ENCODE measurements around the gene ASTN2. TPM values are rescaled to one million over a fixed set of nuclear protein-coding genes. Genes with fewer than 3 reads are reported as not detected.
"Not testable (repeated sequence)": the region's sequence is repeated elsewhere in the genome, so short reads cannot be mapped to it uniquely, and the experiment has no call there.

The ASTN2 gene
- total RNA-seq, 2 experiments from 2014 or later = 1.7 to 4.2 TPM

DNA sequence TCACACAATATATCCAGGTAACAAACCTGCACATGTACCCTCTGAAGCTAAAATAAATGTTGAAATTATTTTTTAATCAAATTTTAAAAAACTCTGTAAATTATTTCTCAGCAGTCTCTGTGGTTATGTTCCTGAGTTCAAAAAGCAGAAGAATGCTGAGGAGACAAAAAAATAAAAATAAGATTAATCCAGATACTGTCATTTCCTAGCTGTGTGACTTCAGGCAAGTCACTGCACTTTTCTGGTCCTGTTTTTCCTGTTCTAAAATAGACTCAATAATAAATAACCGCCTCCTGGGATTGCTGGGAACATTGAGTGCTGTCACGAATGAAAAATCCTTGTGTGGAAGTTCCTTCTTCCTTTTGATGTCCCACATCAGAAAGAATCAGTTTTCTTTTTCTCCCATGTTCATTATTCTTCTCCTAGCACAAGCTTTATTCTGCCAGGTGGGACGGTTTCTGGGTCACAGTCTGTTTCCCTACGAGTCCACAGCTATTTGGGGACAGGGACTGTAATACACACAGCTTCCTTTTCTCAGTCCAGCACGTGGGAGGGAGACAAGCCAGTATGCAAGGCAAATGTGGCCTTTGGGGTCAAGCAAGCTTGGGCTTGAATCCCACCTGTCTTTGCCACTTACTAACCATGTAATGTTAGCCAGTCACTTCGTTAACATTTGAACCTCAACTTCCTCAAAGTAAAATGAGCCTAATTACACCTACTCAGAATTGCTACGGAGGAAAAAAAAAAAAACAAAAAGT, 570.8 kb downstream of the ASTN2 start:
- no peak overlapping the region for H3K27ac ChIP-seq (ENCODE audit: low read depth, low read length, poor library complexity, severe bottlenecking)
- H3K4me2 ChIP-seq (ENCODE audit: low read length) = no peak overlapping the region
- no peaks in the 10 kb centered on the region for H3K36me3 ChIP-seq (ENCODE audit: insufficient read depth, low read length)
- intact Hi-C loops (cut with micrococcal nuclease; ENCODE audit: unreplicated experiment) = no loop called here
- ChIA-PET CTCF (ENCODE audit: unreplicated experiment) (no interaction called here), POLR2A (interaction anchor here (0.7 kb wide), 2 partner anchors 91 to 116 kb away, joined by 3 to 4 read pairs; no protein-coding TSS in a partner anchor)
- no peaks in the 10 kb centered on the region for H3K9me3 ChIP-seq (ENCODE audit: low read length)
- no peaks in the 10 kb centered on the region for H4K20me1 ChIP-seq (ENCODE audit: insufficient read depth, low read length)
- no peak for DNase-seq (ENCODE audit: low spot score)
- H2AFZ ChIP-seq (ENCODE audit: low read length) = no peak overlapping the region
- H3K79me2 ChIP-seq (ENCODE audit: insufficient read depth, low read depth, low read length) = no peaks in the 10 kb centered on the region
- no peak overlapping the region for H3K4me3 ChIP-seq (ENCODE audit: low read depth, low read length, poor library complexity, severe bottlenecking)
- no peaks in the 10 kb centered on the region for H3K4me1 ChIP-seq (ENCODE audit: insufficient read depth, low read length, poor library complexity, severe bottlenecking)
- H3K9me2 ChIP-seq (ENCODE audit: insufficient read depth, low read length) = no peaks in the 10 kb centered on the region
- TF ChIP-seq EZH2phosphoT487 (IDR thresholded peaks at IDR 0.05; ENCODE audit: borderline replicate concordance, low read depth, low read length) = no peak
- TF ChIP-seq, protein P1, sequence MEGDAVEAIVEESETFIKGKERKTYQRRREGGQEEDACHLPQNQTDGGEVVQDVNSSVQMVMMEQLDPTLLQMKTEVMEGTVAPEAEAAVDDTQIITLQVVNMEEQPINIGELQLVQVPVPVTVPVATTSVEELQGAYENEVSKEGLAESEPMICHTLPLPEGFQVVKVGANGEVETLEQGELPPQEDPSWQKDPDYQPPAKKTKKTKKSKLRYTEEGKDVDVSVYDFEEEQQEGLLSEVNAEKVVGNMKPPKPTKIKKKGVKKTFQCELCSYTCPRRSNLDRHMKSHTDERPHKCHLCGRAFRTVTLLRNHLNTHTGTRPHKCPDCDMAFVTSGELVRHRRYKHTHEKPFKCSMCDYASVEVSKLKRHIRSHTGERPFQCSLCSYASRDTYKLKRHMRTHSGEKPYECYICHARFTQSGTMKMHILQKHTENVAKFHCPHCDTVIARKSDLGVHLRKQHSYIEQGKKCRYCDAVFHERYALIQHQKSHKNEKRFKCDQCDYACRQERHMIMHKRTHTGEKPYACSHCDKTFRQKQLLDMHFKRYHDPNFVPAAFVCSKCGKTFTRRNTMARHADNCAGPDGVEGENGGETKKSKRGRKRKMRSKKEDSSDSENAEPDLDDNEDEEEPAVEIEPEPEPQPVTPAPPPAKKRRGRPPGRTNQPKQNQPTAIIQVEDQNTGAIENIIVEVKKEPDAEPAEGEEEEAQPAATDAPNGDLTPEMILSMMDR (conservative IDR thresholded peaks at IDR 0.05; ENCODE audit: low read length) = no peak
- no TSS peak for BruUV-seq (replicated peaks)

DNA sequence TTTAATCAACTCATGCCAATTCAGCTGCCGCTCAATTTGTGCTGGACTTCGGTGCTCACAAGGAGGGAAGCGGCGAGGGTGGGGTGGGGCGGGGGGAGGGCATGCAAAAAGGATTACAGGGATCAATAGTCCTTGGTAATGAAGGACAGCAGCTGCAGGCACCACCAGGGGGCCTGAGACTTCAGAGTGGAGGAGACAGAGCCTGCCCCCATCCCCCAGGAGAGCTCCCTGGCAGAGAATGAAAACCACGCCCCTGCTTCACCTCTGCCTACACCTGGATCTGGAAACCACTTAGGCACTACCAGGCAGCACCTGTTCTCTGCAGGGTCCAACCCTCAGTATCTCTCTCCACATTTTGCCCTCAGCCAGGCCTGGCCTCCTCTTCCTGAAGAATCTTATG, 572.2 kb downstream of the ASTN2 start:
- TF ChIP-seq, protein P1 (conservative IDR thresholded peaks at IDR 0.05; ENCODE audit: low read length) = no peak
- no peak for TF ChIP-seq EZH2phosphoT487 (IDR thresholded peaks at IDR 0.05; ENCODE audit: borderline replicate concordance, low read depth, low read length)
- no peaks in the 10 kb centered on the region for H3K79me2 ChIP-seq (ENCODE audit: insufficient read depth, low read depth, low read length)
- CTCF ChIA-PET (ENCODE audit: unreplicated experiment) = no interaction called here
- no peaks in the 10 kb centered on the region for H3K36me3 ChIP-seq (ENCODE audit: insufficient read depth, low read length)
- H3K9me3 ChIP-seq (ENCODE audit: low read length) = no peaks in the 10 kb centered on the region
- no peak for DNase-seq (ENCODE audit: low spot score)
- H3K9me2 ChIP-seq (ENCODE audit: insufficient read depth, low read length) = no peaks in the 10 kb centered on the region
- no peaks in the 10 kb centered on the region for H3K4me1 ChIP-seq (ENCODE audit: insufficient read depth, low read length, poor library complexity, severe bottlenecking)
- no peak overlapping the region for H2AFZ ChIP-seq (ENCODE audit: low read length)
- POLR2A ChIA-PET = interaction anchor here (0.6 kb wide), 1 partner anchor 81 kb away, joined by 3 read pairs; no protein-coding TSS in a partner anchor
- no peak overlapping the region for H3K4me3 ChIP-seq (ENCODE audit: low read depth, low read length, poor library complexity, severe bottlenecking)
- no peaks in the 10 kb centered on the region for H4K20me1 ChIP-seq (ENCODE audit: insufficient read depth, low read length)
- H3K27ac ChIP-seq (ENCODE audit: low read depth, low read length, poor library complexity, severe bottlenecking) = no peak overlapping the region
- intact Hi-C loops (cut with micrococcal nuclease; ENCODE audit: unreplicated experiment) = no loop called here
- no TSS peak for BruUV-seq (replicated peaks)
- H3K4me2 ChIP-seq (ENCODE audit: low read length) = no peak overlapping the region

DNA sequence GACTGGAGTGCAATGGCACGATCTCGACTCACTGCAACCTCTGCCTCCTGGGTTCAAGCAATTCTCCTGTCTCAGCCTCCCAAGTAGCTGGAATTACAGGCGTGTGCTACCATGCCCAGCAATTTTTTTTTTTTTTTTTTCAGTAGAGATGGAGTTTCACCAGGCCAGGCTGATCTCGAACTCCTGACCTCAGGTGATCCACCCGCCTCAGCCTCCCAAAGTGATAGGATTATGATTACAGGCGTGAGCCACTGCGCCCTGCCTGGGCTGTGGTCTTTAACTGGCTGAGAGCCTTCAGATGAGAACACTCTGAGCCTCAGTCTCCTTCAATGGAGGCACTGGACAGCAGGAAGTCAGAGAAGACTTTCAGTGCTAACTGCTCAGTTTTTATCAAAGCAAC, 576.4 kb downstream of the ASTN2 start:
- BruUV-seq (replicated peaks); CTCF ChIA-PET (ENCODE audit: unreplicated experiment); intact Hi-C loops (cut with micrococcal nuclease; ENCODE audit: unreplicated experiment): not testable (repeated sequence)

More for the DNA sequence above, 576.4 kb downstream of the ASTN2 start:
- H3K4me2 ChIP-seq (ENCODE audit: low read length); H3K79me2 ChIP-seq (ENCODE audit: insufficient read depth, low read depth, low read length); H3K9me2 ChIP-seq (ENCODE audit: insufficient read depth, low read length); H3K36me3 ChIP-seq (ENCODE audit: insufficient read depth, low read length); H4K20me1 ChIP-seq (ENCODE audit: insufficient read depth, low read length); H3K27ac ChIP-seq (ENCODE audit: low read depth, low read length, poor library complexity, severe bottlenecking); H3K4me3 ChIP-seq (ENCODE audit: low read depth, low read length, poor library complexity, severe bottlenecking); DNase-seq (ENCODE audit: low spot score); H3K4me1 ChIP-seq (ENCODE audit: insufficient read depth, low read length, poor library complexity, severe bottlenecking); H3K9me3 ChIP-seq (ENCODE audit: low read length); H2AFZ ChIP-seq (ENCODE audit: low read length): not testable (repeated sequence)
- POLR2A ChIA-PET = interaction anchor here (0.7 kb wide), 1 partner anchor 801 kb away, joined by 4 read pairs; no protein-coding TSS in a partner anchor
